SW 1271 (cell line): ENCODE data around the gene FKBP14.

ENCODE experiments used
- DNase-seq, 2 experiments: peaks; one replicate each; lab custom pipeline; 2025; lab: John Stamatoyannopoulos, UW

Gene FKBP14, protein sequence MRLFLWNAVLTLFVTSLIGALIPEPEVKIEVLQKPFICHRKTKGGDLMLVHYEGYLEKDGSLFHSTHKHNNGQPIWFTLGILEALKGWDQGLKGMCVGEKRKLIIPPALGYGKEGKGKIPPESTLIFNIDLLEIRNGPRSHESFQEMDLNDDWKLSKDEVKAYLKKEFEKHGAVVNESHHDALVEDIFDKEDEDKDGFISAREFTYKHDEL

DNA sequence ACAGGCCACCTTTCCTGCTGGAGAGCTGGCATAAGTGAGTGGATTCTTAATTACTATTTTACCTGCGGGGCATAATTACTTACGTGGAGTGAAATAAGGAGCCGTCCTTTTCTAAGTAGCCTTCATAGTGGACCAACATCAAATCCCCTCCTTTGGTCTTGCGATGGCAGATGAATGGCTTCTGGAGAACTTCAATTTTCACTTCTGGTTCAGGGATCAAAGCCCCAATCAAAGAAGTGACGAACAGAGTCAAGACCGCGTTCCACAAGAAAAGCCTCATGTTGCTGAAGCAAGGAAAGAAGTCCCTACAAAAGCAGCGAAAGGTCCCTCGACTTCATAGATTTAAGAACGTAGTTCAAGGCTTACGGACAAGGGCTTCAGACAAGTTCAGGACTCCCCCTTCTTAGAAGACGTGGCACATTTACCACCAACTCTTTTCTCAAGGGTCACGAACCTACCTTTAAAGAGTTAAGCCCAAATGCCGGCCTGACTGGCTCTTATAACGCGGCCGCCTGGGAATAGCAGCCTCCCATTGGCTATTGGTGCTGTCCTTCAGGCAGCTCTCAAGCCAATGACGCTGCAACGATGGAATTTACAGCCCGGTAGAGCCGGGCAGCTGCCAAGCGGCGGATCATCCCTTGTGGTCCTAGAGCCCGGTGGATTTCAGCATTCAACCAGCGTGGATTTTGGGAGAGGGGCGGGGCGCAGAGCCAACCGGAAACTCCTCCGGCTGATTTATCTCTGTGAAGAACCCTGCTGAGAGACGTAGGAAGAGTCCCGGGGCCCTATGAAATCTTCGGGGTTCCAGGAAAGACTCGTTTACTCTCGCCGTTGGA is at the start of gene FKBP14:
Gene FKBP14 (minus strand): TSS at position 474 of the 836 bp plus-strand sequence. CDS start 194 bp downstream, at position 280.
- peak; percentile 98 for DNase-seq

GRCh38 chr7:30074422-30075030 is 48.0 kb upstream of the FKBP14 start:
- peak in 1 of 2 experiments; percentile 59 for DNase-seq

- no peak for DNase-seq
These were observed 46.2 kb upstream of the FKBP14 start for GRCh38 chr7:30072735-30073134.

- no peak for DNase-seq
These were observed 43.5 kb upstream of the FKBP14 start for GRCh38 chr7:30070052-30070451.

DNA sequence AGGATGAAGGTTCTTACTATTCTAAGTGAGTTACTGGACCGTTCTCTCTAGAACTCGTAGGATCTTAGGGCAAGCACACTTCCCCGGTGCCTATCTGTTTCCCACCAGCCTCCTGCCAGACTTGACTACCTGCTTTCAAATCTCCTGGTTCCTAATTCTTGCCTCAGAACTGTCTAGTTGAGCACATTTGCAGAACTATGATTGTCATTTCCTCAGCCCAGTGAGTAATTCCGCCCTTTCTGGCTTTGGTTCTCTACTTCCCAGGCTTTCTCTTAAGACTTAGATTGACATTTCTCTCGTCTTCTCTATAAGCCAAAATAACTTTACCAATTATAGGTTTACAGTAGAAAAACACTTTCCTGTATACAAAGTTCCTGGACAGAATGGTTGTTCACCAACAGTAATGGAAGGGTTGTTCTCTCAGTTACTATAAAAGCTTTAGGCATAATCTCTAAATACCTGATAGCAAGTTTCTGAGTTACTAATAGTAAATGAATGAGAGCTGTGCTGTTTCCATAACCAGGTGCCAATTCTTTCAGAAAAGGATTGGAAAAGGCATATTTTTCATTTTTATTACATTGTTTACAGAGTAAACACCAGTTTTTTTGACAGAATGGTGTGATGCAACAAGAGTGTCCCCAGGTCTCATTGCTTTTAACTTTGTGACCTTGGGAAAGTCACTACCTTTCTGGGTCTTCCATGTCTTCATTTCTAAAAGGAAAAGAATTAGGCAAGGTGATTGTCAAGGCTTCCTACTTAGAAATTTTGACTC is 42.8 kb upstream of the FKBP14 start:
- DNase-seq: no peak

- DNase-seq: peak in 1 of 2 experiments; percentile 3
These were observed 41.6 kb upstream of the FKBP14 start for GRCh38 chr7:30068117-30068516.

DNA sequence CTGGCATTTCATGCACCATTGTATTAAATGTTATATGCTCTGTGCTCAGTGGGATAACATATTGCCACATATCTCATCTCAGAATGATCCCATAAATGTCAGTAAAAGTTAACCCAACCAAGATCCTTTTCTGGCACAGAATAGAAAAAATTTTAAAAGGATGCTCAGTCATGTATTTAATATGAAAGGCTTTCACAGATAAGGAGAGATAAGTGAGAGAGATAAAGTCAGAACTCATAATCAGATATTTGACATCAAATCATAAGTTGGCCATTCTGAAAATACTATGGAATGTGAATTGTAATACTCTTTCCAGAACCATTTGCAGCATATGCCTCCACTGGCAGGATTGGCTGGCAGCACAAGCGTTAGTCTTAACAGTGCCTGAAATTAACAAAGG is 40.2 kb upstream of the FKBP14 start:
- DNase-seq: no peak

DNA sequence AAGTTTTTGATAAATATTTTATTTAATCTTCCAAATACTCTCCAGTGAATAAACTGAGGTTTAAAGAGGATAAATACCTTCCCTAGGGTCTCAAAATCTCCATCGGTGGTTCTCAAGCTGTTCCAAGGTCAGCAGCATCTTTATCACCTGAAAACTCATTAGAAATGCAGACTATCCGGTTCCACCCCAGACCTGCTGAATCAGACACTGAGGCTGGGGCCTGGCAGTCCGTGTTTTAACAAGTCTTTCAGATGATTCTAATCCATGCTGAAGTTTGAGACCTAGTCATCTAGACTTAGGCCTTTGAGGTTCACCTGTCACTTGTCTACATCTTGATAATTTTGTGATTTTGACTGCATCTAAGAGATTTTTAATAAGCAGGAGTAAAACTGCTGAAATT is 39.2 kb upstream of the FKBP14 start:
- no peak for DNase-seq

DNA sequence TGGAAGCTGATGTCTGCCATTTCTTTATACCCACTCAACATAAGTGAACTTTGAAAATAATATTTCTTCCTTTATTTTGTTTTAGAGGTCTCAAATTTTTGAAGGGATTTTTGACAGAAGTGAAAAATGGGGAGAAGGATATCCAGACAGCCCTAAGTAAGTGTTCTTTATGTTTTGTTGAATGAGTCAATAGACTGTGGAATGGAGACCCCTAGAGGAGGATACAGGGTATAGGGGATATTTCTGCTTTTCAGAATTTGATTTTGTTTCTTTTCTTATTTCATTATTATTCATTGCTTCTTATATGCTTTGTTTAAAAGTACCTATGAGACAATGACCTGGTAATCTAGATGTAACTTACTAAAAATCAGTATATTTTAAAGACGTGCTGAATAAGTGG is 36.1 kb upstream of the FKBP14 start:
- DNase-seq: peak in 1 of 2 experiments; percentile 59

DNA sequence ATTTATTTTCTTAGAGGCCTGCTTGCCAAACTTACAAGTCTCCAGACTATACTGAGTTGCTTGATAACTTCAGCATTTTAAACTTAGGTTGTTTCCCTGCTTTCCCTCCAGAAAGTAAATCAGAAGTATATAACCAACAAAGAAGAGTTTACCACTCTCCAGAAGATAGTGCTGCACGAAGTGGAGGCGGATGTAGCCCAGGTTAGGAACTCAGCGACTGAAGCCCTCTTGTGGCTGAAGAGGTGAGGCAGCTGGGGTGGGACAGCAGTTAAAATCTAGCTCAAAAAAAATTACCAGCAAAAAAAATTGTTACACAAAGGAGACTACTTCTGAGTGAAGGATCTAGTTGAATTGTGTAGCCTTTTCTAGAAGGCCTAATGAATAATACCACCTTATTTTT is 35.3 kb upstream of the FKBP14 start:
- peak in 1 of 2 experiments; percentile 30 for DNase-seq

- DNase-seq: no peak
These were observed 31.2 kb upstream of the FKBP14 start for GRCh38 chr7:30057741-30058140.

DNA sequence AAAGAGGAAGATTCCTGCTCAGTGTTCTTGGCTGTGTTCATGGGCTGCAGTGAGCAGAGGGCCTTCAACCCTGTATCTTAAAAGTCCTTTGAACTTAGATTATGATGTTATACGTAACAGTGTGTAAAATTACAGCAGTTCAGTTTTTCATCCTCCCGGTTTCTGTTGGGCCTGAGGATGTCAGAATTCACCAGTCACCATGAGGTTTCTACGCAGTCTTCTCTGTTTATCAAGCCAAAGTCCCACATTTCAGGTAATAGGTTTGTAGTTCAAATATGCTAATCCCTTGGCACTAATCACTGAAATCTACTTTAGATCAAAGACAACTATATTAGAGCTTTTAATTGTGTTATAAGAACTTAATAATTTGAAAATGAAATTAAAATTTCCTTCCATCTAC is 26.6 kb upstream of the FKBP14 start:
- no peak for DNase-seq

DNA sequence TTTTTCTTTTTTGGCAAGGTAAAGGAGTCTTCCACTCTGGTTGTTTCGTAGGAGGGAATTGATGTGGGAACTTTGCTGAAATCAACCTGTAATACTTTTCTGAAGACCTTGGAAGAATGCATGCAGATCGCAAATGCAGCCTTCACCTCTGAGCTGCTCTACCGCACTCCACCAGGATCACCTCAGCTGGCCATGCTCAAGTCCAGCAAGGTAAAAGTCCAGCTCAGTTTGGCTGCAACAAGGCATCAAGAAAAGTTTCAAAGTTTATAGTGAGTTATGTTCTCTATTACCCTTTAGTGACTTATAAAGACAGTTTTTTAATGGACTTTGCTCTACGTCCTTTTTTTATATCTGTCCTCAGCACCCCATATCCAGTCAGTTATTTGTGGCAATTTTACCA is 22.7 kb upstream of the FKBP14 start:
- no peak for DNase-seq

DNA sequence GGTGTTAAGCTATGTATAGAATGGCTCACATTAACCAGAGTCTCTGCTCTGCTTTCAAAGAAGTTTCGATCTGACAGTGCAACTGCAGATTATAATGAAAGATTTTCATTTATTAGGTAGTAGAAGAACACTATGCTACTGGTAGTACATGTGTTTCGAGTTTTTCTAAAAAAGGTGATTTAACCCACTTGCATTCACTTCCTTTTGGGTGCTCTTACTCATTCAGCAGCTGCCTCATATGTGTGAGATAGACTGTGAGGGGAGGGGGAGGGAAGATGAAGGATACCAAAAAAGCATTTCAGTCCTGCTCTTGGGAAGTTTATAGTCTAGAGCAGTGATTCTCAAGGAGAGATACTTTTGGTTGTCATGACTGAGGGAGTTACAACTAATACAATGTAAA is 22.1 kb upstream of the FKBP14 start:
- DNase-seq: no peak

DNA sequence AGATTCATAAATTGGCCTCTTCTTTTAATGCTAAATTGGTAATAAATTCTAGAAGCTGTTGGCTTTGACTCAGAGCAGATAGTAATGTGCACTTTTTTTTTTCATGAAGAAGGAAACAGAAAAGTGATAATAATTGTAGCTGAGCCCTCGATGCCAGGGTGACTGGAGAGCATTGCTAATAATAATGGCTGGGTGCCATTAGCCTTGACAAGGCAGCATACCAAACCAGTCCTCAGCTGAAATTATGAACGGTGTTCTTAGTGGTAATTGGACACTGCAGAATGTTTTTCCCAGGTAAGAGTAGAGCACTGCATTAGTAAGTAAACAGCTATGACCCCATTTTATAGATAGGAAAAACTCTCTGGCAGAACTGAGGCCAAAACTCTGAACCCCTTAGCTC is 20.6 kb upstream of the FKBP14 start:
- no peak for DNase-seq

DNA sequence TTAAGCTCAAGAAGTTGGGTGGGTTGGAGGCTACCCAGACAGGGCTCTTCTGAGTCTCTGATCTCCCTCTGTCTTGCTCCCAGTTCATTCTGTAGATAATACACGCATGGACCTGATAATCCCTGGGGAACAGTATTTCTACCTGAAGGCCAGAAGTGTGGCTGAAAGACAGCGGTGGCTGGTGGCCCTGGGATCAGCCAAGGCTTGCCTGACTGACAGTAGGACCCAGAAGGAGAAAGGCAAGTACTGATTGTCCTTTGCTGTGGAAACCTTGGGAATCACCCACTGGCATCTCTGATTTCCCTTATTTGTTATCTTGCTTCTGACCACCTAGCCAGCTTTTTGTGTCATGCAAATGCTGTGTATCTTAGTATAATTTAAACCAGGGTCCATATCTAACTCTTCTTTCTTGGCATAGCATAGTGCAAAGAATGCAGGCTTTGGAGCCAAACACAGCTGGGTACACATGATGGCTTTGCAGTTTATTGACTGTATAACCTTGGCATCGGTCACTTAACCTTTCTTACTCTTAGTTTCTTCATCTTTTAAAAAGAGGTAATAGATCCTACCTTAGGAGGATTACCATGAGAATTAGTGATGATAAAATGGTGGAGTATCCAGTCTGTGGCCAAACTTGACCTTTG is 19.7 kb upstream of the FKBP14 start:
- DNase-seq: no peak

DNA sequence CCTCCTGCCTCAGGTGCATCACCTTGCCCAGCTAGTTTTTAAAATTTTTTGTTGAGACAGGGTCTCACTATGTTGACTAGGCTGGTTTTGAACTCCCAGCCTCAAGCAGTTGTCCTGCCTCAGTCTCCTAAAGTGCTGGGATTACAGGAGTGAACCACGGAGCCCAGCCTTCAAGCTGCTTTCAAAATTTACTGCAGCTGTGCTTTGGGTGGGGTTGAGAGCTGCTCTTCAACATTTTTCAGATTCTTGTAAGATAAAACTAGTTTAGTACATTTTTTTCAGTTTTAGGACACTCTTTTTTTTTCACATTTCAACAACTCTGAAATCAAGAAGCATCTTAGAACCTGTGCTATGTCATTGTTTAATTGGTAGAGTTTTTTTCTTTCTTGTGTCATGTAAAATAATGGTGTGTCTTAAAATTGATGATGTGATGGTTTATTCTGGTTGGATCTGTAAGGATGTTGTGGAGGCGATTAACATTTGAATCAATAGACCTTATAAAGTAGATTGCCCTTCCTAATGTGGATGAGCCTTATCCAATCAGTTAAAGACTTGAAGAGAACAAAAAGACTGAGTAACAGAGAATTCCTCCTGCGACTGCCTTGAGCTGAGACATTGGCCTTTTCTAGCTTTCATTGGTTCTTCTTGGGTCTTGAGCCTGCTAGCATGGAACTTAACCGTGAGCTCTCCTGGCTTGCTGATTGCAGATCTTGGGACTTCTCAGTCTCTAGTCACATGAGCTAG is 15.2 kb upstream of the FKBP14 start:
- DNase-seq: no peak

- DNase-seq: no peak
These were observed 14.4 kb upstream of the FKBP14 start for GRCh38 chr7:30040938-30041337.

DNA sequence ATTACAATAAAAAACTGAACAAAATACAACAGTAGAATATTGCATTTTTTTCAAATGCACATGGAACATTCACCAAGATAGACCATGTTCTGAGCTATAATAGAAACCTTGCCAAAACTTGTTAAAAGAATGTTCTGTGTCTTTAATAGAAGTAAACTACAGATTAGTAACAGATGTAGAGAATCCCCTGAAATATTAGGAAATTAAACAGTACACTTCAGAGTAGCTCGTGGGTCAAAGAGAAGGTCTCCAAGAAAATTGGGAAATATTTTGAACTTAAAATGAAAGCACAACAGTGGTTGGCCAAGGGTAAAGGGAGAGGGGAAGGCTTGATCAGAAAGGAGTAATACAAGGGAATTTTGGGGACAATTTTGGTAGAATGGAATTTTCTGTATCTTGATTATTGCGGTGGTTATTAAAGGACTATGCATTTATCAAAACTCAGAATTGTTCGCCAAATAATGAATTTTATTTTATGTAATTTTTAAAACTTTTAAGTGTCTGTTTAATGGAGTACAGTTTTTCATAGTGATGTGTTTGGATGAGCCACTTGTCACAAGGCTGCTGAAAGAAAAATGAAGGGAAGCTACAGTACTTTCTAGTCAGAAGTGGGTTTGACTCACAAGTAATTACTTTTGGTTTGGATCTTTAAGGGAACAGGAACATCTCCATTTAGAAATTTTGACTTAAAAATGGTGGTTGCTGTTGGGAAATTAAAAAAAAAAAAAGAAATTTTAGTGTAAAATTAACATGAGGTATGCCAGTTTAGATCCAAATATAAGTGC is 11.9 kb upstream of the FKBP14 start:
- no peak for DNase-seq

DNA sequence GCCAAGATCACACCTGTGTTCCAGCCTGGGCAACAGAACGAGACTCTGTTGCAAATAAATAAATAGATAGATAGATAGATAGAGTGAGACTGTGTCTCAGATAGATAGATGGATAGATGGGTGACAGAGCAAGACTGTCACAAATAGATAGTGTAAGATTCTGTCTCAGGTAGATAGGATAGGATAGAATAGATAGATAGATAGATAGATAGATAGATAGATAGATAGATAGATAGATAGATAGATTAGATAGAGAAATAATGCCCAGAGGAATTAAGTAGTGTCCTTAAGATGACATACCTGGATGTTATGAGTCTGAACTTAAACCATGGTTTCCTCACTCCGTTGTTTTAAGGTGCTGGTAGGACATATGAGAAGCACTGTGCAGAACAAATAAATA is 9.7 kb upstream of the FKBP14 start:
- DNase-seq: no peak
